Epithelial cell of prostate (primary cell): ENCODE measurements around the gene PTGIR.
A peak's percentile ranks its signal among the peaks of the same experiment; 100 is the strongest.
"Not testable (repeated sequence)": the region's sequence is repeated elsewhere in the genome, so short reads cannot be mapped to it uniquely, and the experiment has no call there.

Source experiments
- DNase-seq: peaks from one replicate; pipeline ENCODE4 v3.0.0-alpha.2; 2011; ENCODE audit warnings: low read depth, low spot score
- H3K27ac ChIP-seq: fragments of 450-650 bp; 2 replicates; pipeline ENCODE4 v1.5.1; 2017; ENCODE audit warnings: mild to moderate bottlenecking

The PTGIR gene

DNA sequence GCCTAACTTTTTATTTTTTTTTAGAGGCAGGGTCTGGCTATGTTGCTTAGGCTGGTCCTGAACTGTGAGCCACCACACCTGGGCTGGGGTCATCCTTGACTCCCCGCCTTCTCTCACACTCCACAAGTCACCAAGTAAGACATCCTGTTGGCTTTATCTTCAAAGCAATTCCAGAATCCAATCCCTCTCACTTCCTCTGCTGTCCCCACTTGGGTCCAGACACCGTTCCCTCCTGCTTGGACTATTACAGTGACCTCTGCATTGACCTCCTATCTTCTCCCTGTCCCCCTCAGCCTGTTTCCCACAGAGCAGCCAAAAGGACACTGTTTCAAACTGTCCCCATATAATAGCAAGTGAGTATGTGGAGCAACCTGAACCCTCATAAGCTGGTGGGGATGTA is 15.8 kb upstream of the PTGIR start:
- DNase-seq = no peak
- H3K27ac ChIP-seq = no peak overlapping the region

DNA sequence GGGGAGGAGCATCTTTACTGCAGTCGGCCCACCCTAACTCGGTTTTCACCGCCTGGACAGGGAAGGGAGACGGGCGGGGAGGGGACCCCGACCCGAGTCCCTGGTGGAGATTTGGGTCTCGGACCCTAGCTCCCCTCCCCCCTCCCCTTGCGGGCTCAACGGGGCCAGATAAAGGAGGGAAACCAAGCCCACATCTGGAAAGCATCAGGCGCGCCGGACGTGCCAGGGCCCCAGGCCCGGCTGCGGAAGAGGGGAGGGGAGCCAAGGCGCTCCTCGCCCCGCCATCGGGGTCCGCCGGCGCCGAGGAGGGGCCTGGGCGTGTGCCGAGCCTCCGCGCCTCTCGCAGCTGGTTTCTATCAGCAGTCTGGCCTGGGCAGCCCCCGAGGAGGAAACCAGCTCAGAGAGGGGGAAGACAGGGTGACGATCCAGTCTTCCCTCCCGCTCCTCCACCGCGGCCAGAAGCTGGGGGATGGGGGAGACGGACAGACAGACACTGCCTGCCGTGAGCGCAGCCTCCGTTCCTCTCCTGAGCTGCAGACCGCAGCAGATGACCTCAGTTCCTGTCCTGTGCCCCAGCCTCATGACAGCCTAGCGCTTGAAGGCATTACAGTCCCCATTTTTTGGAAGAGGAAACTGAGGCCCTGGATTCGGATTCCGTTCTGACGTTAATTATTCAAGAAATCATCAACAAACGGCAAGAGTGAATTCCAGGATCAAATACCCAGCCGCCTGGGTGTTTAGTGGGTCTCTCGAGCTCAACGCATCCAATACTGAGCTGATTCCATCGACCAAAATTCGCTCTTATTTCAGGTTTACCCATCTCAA is 14.7 kb upstream of the PTGIR start:
- no peak for DNase-seq
- H3K27ac ChIP-seq = no peak overlapping the region

DNA sequence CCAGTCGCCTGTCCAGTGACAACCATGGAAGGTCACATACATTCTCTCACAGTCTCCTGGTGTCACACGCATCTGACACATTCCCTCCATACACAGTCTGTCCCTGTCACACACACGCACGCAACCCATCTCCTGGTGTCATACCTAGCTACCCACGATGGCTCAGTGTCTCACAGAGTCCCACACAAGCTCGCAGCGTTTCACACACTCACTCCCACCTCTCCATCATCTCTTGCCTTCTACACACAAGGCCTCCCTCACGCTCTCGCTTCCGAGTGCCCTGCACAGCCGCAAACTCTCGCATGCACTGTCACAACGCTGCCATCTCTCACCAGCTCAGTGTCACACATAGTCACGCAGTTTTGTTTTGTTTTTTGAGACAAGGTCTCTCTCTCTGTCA is 12.3 kb upstream of the PTGIR start:
- no peak for DNase-seq
- no peak overlapping the region for H3K27ac ChIP-seq

DNA sequence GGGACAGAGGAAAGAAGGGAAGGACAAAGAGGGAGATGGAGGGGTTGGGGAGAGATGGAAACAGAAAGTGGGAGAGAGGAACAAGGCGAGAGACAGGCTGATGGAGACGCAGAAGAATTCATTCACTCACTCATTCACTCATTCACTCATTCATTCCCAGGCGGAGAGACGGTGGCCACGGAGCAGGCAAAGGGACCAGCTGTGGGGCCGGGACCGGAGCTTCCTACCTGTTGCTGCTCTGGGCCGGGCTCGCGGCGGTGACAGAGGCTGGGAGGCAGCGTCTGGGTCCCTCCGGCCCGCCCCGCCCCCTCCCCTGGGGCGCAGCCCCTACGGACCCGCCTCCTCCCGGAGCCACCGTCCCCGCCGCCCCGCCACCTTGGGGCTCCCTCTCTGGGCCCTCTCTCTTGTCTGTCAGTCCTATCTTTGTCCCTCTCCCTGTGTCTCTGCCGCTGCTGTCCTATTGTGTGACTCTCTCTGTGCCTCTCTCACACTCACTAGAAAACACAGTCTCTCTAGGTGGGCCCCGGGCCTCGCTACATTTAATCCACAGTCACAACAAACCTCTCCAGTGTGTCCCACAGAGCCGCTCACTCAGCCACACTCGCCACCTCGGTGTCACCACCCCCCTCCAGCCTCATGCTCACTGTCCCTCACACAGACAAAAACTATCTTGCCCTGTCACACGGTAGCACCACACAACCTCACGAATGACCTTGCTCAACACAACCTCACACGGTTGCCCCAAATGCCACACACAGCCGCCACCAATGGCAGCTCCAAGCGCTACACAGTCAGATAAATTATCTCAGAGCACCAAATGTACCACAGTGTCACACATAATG is 11.3 kb upstream of the PTGIR start, which contains the start of gene GNG8:
Gene GNG8 (minus strand): TSS at position 283 of the 842 bp plus-strand sequence. CDS start 1,520 bp downstream, outside the sequence.
- H3K27ac ChIP-seq = no peak within 1 kb of the TSS
- no peak for DNase-seq

DNA sequence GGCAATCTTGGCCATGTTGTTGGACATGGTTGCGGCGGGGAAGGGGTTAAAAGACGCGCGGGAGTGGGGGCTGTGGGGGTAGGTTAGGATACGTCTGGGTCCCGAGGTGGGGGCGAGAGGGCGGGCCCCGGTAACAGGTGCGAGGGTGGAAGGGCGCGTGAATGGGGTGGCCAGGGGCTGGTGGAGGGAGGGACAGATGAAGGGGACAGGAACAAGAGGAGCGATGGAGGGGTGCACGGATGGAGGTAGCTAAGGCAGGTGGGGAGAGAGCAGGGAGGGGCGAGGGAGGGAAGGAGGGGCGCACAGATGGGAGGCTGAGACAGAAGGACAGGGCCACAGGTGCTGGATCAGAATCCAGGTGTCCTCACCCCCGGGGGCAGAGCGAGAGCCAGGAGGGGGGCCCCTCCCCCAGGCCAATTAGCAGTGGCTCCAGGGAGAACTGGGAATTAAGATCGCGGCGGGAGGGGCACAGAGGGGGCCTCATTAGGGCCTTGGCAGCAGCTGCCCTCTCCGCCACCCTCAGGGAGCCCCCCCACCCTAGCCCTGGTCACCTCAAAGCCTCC is 9.8 kb upstream of the PTGIR start:
- H3K27ac ChIP-seq = no peak overlapping the region
- no peak for DNase-seq

DNA sequence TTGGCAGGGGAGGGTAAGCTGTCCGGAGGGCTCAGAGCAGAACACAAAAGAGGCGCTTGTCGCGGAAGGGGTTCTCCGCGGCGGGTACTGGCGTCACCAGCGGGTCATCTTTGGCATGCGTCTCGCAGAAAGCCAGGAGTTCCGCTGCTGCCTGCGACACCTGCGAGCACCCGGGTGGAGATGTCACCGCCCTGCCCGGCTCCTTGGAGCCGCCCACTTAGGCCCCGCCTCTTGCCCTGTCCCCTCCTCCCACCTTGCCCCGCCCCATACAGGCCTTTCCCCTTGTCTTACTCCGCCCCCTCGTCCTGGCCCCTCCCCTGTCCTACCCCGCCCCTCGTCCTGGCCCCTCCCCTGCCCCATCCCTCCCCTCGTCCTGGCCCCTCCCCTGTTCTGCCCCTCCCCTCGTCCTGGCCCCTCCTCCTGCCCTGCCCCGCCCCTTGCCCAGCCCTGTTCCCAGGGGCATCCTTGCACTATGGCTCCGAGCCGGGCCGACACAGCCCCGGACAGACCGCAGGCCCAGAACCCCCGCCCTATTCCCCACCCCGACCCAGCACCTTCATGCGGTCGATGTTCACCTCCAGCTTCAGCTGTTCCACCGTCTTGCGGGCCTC is 9.3 kb upstream of the PTGIR start:
- H3K27ac ChIP-seq = no peak overlapping the region
- DNase-seq = peak; percentile 48

DNA sequence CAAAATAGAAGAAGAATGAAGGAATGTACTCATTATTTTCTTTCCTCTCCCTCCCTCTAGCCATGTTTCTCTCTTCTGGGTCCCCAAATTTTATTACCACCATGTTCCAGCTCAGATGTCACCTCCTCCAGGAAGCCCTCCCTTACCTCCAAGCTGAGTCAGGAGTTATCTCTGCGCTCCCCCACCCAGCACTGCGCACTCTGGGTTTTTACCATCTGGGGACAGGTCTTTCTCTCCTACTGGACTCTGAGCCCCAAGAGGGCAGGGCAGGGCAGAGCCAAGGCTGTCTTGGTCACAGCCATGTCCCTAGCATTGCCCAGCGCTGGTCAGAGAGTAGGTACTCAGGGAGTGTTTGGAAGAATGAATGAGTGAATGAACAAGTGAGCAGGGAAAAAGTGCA is 8.2 kb upstream of the PTGIR start:
- no peak overlapping the region for H3K27ac ChIP-seq
- no peak for DNase-seq

DNA sequence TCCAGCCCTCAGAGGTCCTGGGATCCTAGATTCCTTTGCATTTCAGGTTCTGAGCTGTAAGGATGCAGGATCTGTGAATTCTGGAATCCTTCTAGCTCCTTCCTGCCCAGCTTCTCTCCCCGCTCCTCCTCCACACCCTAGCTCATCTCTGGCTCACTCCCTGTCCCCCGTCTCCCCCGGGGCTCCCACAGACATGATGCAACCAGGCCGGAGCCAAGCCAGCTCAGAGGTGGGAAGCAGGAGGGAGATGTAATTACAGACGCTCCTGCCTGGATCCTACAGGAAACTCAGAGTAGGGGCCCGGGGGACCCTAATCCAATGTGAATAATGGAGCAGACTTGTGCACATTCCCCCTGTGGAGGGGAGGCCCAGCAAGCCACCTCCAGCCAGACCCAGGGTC is 6.6 kb upstream of the PTGIR start:
- no peak overlapping the region for H3K27ac ChIP-seq
- no peak for DNase-seq

DNA sequence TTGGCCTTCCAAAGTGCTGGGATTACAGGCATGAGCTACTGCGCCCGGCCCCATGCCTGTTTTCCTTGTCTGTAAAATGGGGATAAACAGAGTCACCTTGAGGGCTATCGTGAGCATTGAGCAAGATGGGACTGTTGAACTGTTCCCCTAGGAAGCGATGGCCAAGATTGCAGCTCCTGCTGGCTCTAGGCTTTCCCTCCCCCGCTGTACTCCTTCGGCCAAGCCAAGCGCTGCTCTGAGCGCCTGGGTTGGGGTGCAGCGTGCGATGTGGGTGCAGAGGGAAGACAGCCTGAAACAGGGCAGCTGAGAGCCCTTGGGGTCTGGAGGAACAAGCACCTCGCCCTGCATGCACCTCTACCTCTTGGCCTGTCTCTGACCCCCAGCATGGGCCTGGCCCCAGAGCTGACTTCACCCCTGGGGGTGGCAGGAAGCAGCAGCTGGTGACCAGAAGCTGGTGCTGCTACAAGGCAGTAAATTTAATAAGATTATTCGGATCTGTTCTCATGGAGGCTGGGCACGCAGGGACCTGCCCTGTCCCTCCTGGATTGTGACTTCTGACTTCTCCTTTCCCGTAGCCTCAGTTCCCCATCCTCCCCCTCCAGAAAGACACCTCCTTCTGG is 5.8 kb upstream of the PTGIR start:
- H3K27ac ChIP-seq = no peak overlapping the region
- DNase-seq = no peak

DNA sequence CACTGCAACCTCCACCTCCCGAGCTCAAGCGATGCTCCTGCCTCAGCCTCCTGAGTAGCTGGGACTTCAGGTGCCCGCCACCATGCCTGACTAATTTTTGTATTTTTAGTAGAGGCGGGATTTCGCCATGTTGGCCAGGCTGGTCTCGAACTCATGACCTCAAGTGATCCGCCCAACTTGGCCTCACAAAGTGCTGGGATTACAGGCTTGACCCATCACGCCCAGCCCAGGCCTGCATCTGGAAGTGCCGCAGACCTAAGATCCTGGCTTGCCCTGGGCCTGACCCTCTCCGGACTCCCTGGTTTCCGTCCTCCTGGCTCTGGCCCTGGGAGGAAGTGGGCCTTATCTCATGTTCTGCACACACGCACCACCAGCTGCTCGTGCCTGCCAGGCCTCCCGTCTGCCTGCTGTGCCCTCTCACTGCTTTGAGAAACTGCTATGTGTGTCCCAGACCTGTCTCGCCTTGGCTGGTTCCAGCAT is 4.7 kb upstream of the PTGIR start:
- no peak overlapping the region for H3K27ac ChIP-seq
- no peak for DNase-seq

DNA sequence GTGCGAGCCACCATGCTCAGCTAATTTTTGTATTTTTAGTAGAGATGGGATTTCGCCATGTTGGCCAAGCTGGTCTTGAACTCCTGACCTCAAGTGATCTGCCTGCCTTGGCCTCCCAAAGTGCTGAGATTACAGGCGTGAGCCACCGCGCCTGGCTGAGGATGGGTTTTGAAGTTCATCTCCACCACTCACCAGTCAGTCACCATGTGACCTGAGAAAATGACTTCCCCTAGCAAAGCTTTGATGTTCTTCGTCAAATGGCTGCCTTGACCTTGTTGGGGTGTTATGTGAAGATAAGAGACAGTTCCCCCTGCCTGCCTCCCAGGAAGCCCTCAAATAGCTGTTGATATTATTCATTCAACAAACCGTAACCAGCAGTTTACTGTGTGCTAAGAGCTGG is 4.1 kb upstream of the PTGIR start:
- not testable (repeated sequence) for H3K27ac ChIP-seq, DNase-seq

DNA sequence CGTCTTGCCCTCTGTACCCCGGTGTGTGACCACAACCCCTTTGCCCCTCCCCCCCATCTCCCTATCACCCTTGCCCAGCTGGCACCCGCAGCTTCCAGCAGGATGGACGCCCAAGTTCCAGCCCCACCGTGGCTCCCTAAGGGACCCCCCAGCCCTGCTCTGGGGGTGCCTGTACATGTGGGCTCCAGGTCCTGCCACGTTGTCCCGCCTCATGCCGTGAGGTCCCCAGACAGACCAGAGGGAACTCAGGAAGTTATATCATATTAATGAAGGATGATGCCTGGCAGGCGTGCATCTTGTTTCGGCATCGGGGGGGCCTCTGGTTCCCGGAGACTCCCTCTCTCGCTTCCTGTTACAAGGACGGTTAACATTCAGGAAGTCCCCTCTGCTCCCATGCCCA is 1.6 kb upstream of the PTGIR start:
- no peak for DNase-seq
- H3K27ac ChIP-seq = no peak overlapping the region

DNA sequence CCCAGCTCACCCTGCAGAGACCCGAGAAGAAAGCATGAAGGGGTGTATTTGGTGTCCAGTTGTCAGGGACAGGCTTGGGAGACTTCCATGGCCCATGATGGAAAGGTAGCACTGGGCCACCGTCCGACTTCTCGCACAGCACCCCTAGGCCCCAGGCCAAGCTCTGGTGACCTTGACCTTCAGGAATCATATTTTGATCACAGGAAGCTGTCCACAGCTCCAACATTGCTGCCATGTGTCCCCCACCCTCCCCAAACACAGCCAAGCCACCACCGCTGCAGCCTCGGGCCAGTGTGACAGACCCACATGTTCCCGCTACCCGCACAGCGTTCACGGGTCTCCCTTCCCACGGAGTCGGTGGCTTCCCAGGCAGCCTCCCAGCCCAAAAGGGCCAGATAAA is 842 bp upstream of the PTGIR start:
- no peak for DNase-seq
- no peak overlapping the region for H3K27ac ChIP-seq

DNA sequence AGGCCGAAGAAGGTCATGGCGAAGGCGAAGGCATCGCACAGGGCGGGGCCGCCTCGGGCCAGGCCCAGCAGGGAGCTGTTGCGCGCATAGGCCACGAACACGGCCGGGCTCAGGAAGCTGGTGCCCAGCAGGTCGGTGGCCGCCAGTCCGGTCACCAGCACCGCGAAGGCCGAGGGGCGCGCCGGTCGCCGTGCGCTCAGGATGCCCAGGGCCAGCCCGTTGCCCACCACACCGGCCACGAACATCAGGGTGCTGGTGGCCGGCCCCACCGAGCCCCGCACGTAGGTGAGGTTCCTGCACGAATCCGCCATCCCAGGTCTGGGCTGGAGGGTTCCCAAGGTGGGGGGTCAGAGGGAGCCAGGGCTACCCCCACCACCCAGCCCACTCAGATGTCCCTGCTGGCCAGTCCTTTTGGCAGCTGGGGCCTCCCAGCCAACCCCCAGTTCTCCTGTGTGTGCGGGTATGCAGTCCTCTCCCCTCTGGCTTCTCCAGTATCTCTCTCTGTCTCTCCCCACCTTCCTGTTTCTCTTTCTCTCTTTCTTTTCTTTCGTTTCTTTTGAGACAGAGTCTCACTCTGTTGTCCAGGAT is 880 bp downstream of the PTGIR start:
- no peak for DNase-seq
- H3K27ac ChIP-seq = no peak overlapping the region

DNA sequence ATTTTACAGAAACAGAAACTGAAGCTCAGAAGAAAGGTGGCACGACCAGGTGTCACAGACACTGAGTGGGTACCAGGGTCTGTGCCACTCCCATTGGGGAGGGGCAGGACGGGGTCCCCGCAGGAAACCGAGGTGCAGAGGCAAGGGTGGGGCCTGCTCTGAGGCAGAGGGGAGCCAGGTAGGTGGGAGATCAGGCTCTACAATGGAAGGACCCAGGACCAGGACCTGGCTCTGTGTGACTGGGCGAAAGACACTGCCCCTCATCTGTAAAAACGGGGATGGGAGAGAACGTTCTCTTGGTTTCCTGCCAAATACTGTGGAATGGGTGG is 2.8 kb downstream of the PTGIR start:
- no peak for DNase-seq
- H3K27ac ChIP-seq = no peak overlapping the region

DNA sequence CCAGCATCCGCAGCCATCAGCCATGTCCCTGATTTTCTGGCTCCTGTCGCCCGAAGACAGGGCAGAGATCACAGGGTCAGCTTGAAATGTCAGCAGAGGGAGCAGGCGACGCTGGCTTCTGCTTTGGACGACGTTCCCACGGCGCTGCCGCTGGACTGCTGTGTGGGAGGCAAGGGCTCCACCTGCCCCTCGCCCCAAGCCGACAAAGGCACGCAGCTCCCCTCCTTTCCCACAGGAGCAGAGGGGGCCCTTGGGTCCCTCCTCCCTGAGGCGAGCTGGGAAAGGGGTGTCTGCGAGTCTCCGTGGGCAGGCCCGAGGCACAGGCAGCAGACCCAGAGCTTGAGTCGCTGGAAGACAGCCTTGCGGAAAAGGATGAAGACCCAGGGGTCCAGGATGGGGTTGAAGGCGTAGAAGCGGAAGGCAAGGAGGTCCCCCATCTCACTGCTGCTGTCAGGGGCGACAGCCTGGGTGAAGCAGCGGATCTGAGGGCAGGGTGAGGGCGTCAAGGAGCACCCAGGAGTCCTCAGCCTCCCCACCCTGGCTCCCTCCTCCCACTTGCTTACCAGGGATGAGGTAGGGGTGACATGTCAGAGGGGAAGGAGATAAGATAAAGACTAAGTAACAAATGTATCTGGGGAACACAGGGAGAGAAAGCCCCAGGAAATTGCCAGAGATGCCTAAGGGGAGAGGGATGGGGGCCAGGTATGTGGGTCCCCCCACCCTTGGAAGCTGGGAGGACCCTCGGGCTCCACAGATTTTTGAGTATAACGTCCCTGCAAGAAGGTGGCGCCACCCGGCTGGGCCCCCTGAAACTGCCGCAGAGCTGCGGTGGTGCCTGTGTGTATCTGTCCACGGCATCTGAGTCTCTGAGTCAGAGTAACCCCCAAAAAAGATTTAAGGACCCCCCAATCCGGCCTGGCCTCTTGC is 3.4 kb downstream of the PTGIR start:
- DNase-seq = no peak
- H3K27ac ChIP-seq = no peak overlapping the region

DNA sequence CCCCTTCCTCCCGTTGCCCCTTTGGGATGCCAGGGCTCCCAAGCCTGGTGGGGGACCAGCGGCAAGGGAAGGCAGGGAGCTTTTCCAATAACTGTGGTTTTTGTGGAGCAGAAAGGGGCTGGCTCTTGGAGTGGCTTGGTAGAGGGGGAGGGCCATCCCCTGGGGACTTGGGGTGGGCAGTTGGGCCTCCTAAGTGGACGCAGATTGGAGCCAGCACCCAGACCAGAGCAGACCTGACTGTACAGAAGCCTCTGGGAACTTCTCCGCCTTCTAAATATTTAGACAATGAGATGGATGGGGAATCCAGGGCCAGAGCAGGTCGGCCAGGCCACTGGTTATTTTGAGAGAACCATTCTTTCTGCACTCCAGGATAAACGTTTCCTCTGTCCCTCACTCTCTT is 4.2 kb downstream of the PTGIR start:
- no peak overlapping the region for H3K27ac ChIP-seq
- DNase-seq = no peak

DNA sequence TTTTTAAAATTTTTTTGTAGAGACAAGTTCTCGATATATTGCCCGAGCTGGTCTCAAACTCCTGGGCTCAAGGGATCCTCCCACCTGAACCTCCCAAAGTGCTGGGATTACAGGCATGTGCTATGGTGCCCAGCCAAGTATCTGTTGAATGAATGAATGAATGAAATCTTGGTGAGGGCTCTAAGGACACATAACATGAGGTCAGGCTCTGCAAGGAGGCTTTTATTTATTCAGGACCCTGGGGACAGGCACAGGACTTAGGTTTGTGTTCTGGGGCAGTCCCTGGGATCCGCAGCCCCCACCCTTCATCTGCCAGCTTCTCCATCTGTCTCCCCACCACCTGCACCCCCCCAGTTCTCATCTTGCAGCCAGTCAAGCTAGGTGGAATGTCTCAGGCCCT is 4.6 kb downstream of the PTGIR start:
- no peak overlapping the region for H3K27ac ChIP-seq
- no peak for DNase-seq

DNA sequence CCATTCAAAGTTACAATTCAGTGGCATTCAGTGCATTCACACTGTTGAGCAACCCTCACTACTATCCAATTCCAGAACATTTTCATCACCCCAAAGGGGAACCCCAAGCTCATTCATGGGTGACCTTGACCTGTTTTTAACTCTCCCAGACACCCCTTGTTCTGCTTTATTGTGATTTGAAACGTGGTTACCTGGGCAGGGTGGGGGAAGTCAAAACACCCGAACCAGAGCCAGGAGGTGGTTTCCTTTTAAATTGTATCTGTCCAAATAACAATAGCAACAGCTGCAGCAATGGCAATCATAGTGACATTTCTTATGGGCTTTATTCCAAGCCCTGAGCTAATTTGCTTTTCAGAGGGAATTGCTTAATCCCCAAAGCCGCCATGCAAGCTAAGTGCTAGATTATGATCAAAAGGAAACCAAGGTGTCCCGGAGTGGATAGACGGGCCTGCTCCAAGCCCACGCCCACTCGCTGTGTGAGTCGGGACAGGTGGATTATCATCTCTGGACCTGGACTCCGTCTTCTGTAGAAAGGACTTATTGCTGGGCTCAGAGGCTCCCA is 6.1 kb downstream of the PTGIR start:
- H3K27ac ChIP-seq = no peak overlapping the region
- no peak for DNase-seq
